Lung (tissue), 12 donors: ENCODE data around the gene GOLIM4. TPM values are rescaled to one million over a fixed set of nuclear protein-coding genes. Genes with fewer than 3 reads are reported as not detected.

Experiments used
- ATAC-seq: fragments of 200-7000 bp; cut with Tn5 transposase; one replicate; pipeline ENCODE4 v1.9.1; 2020; ENCODE audit warnings: moderate number of reproducible peaks; ENCODE audit not compliant: insufficient read depth, low FRiP score
- DNase-seq, 3 donors: peaks; one replicate each; pipeline ENCODE4 v3.0.0-alpha.2; 2013 to 2017
- H3K27ac ChIP-seq, 2 donors: one replicate each; pipeline ENCODE4 v1.5.1; 2013; ENCODE audit warnings: mild to moderate bottlenecking in 2 of 2, moderate library complexity in 2 of 2, control low read depth in 1 of 2, inconsistent platforms in 1 of 2, low read depth in 1 of 2, low read length in 1 of 2
- H3K27me3 ChIP-seq, 3 donors: one replicate each; pipeline ENCODE4 v1.5.1; 2013; ENCODE audit warnings: low read length in 2 of 3; ENCODE audit not compliant: control insufficient read depth in 3 of 3, insufficient read depth in 3 of 3
- H3K36me3 ChIP-seq, 4 donors: one replicate each; pipeline ENCODE4 v1.5.1; 2013; ENCODE audit warnings: low read length in 4 of 4, mild to moderate bottlenecking in 1 of 4, moderate library complexity in 1 of 4; ENCODE audit not compliant: control insufficient read depth in 4 of 4, insufficient read depth in 4 of 4
- H3K4me1 ChIP-seq, 5 donors: one replicate each; pipeline ENCODE4 v1.5.1; 2013; ENCODE audit warnings: low read length in 5 of 5, mild to moderate bottlenecking in 2 of 5, moderate library complexity in 1 of 5; ENCODE audit not compliant: control insufficient read depth in 5 of 5, insufficient read depth in 5 of 5
- H3K4me3 ChIP-seq: one replicate; pipeline ENCODE4 v1.5.1; 2013; ENCODE audit warnings: mild to moderate bottlenecking, control low read depth, moderate library complexity
- H3K9ac ChIP-seq, 2 donors: one replicate each; pipeline ENCODE4 v1.5.1; 2013; ENCODE audit warnings: low read length in 2 of 2, control low read depth in 1 of 2; ENCODE audit not compliant: insufficient read depth in 1 of 2
- H3K9me3 ChIP-seq, 4 donors: one replicate each; pipeline ENCODE4 v1.5.1; 2013; ENCODE audit warnings: low read length in 3 of 4, mild to moderate bottlenecking in 1 of 4, moderate library complexity in 1 of 4; ENCODE audit not compliant: control insufficient read depth in 4 of 4, insufficient read depth in 3 of 4
- CTCF ChIP-seq: IDR thresholded peaks from 2 replicates; pipeline ENCODE4 v1.5.1; 2012; ENCODE audit warnings: mild to moderate bottlenecking; ENCODE audit errors: control extremely low read depth, extremely low read depth
- WGBS, 2 donors: extraction: QIAGEN DNeasy Blood & Tissue Kit; methylation state at CpG; one replicate each; pipeline ENCODE4 v1.1.7; 2013; 5-methylcytosine and 5-hydroxymethylcytosine counted together
- polyA plus RNA-seq, 2 donors: library from polyadenylated mRNA; stranded (reverse); fragments of 200-250 nt; gene quantifications; one replicate each; pipeline ENCODE4 v1.2.1, GENCODE V29; 2013
- total RNA-seq, 2 donors: library from RNA; depleted of rRNA in 1 of 2; stranded (reverse); fragments of >200 nt in 1 of 2; gene quantifications; one replicate each; pipeline ENCODE4 v1.2.1, GENCODE V29; 2014 to 2021
- donor health status: control.
- donor health status: control.
- donor health status: Bipolar disorder and iron deficiency.
- donor health status: healthy.
- donor health status: DM: yes; HTN: yes; CAD: no.

The GOLIM4 gene
- total and polyA plus RNA-seq, 4 donors, result 22.2 to 52.9 (median 33.3) TPM

DNA sequence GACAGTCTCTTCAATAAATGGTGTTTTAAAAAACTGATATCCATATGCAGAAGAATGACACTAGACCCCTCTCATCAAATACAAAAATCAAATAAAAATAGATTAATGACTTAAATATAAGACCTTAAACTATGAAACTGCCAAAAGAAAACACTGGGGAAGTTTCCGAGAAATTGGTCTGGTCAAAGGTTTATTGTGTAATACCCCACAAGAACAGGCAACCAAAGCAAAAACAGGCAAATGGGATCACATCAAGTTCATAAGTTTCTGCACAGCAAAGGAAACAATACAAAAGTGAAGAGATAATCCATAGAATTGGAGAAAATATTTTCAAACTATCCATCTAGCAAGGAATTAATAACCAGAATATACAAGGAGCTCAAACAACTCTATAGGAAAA is 126.2 kb downstream of the GOLIM4 start:
- H3K36me3 ChIP-seq, result no peaks in the 10 kb centered on the region
- DNase-seq, result no peak
- H3K9me3 ChIP-seq, result no peaks in the 10 kb centered on the region
- no peak for ATAC-seq
- 47 to 74% methylated on average over 1 of the region's 1 CpG for WGBS, 2 donors
- H3K4me1 ChIP-seq, result peaks cover 0 to 4% (median 0%) of the 10 kb centered on the region in 5 donors
- H3K27ac ChIP-seq, result no peak overlapping the region
- no peaks in the 10 kb centered on the region for H3K27me3 ChIP-seq
- no peak overlapping the region for H3K4me3 ChIP-seq
- H3K9ac ChIP-seq, result no peak overlapping the region
- TF ChIP-seq CTCF, result no peak

- DNase-seq, result no peak
- no peak for TF ChIP-seq CTCF
Measured at GRCh38 chr3:167967257-167968036, 128.3 kb downstream of the GOLIM4 start.

More at GRCh38 chr3:167967257-167968036, 128.3 kb downstream of the GOLIM4 start:
- no peak overlapping the region for H3K27ac ChIP-seq
- no peaks in the 10 kb centered on the region for H3K9me3 ChIP-seq
- no peaks in the 10 kb centered on the region for H3K36me3 ChIP-seq
- ATAC-seq, result no peak
- no peaks in the 10 kb centered on the region for H3K27me3 ChIP-seq
- H3K4me3 ChIP-seq, result no peak overlapping the region
- H3K4me1 ChIP-seq, result no peaks in the 10 kb centered on the region
- 71 to 86% methylated on average over 5 of the region's 5 CpGs for WGBS, 2 donors
- H3K9ac ChIP-seq, result no peak overlapping the region
